ENCODE data around the gene ALDH4A1. TPM values are rescaled to one million over a fixed set of nuclear protein-coding genes. Genes with fewer than 3 reads are reported as not detected.

The ALDH4A1 gene
- total RNA-seq, 1 experiment from 2014 or later: 26.1 TPM

DNA sequence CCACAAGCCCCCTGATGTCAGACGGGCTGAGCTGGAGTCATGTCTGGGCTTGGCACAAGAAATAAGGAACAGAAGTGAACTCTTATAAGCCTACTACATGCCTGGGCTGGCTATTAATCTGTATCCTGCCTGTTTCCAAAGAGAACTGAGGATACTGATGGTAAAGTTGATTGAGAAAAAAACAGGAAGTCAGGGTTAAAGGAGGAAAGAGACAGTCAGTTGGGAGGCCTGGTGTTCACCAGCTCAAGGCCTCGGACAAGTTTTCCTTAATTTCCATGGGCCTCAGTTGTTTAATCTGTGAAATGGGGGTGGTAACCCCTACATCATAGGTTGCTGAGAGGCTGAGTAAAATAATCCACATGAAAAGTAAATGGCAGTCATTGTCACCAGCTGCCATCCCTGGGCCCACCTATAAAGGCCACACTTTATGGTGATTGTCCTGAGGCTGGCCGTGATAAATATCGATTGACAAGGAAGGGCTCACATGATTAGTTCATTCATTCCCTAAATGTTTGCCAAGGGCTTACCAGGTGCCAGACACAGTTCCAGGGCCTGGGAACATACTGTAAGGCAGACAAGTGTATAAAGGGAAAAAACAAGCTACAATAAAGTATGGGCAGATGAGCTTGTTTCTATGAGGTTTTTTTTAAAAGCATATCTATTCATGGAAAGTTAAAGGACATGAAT lies 2.8 kb downstream of the ALDH4A1 start:
- no peak overlapping the region for H2AFZ ChIP-seq (ENCODE audit: low read length)
- H3K27ac Mint-ChIP-seq: no peak overlapping the region
- WGBS (ENCODE audit: extremely low coverage, insufficient read length, low lambda C conversion rate): no CpG with 5 or more reads among the region's 4 CpGs

More for the DNA sequence above, 2.8 kb downstream of the ALDH4A1 start:
- Histone ChIP-seq H2BK20ac (ENCODE audit: low read depth, low read length, poor library complexity, severe bottlenecking) (no peak overlapping the region), H2BK5ac (ENCODE audit: insufficient read length, low read length) (no peak overlapping the region), H4K91ac (ENCODE audit: insufficient read length, low read depth, low read length) (no peak overlapping the region), H3K79me1 (ENCODE audit: insufficient read depth, low read depth, low read length, poor library complexity, severe bottlenecking) (no peaks in the 10 kb centered on the region), H3K56ac (ENCODE audit: insufficient read length, low read depth, low read length) (no peak overlapping the region), H3K27ac (ENCODE audit: insufficient read length, low read depth, low read length) (no peak overlapping the region), H3T11ph (ENCODE audit: low read length) (no peak overlapping the region), H2BK120ac (ENCODE audit: low read depth, low read length, poor library complexity, severe bottlenecking) (no peak overlapping the region), H2BK15ac (ENCODE audit: low read depth, low read length) (no peak overlapping the region), H4K5ac (ENCODE audit: insufficient read length, low read depth, low read length) (no peak overlapping the region), H3K9ac (ENCODE audit: extremely low read depth, insufficient read length, low read length) (no peak overlapping the region), H2BK12ac (ENCODE audit: insufficient read length, low read depth, low read length) (no peak overlapping the region), H3K27me3 (ENCODE audit: insufficient read depth, low read length) (no peaks in the 10 kb centered on the region), H3K79me2 (ENCODE audit: insufficient read depth, low read length) (no peaks in the 10 kb centered on the region), H3K23me2 (ENCODE audit: insufficient read length, low read depth, low read length, poor library complexity, severe bottlenecking) (peaks cover 4% of the 10 kb centered on the region), H3K9me3 (ENCODE audit: control insufficient read depth, low read depth, low read length) (no peaks in the 10 kb centered on the region), H3K23ac (ENCODE audit: insufficient read length, low read depth, low read length) (no peak overlapping the region), H3K4ac (ENCODE audit: low read depth, low read length) (no peak overlapping the region), H3K4me1 (ENCODE audit: insufficient read depth, low read length) (no peaks in the 10 kb centered on the region), H3K14ac (ENCODE audit: insufficient read depth, low read length) (no peak overlapping the region), H2AK5ac (ENCODE audit: insufficient read length, low read length) (no peak overlapping the region), H4K8ac (replicated peaks; ENCODE audit: insufficient read length, low read depth, low read length) (no peak overlapping the region), H3K18ac (ENCODE audit: insufficient read length, low read depth, low read length) (no peak overlapping the region), H3K4me2 (ENCODE audit: insufficient read depth, insufficient read length, low read length) (no peak overlapping the region), H4K20me1 (ENCODE audit: control insufficient read depth, insufficient read depth, insufficient read length) (no peaks in the 10 kb centered on the region)
- peaks cover 8% of the 10 kb centered on the region; the same call in 1 of the 2 replicates for H3K27me3 Mint-ChIP-seq (ENCODE audit: low read depth)
- no peak for DNase-seq
- H3K4me1 Mint-ChIP-seq: peaks cover 12 to 16% of the 10 kb centered on the region in 2 experiments
- no peaks in the 10 kb centered on the region for H3K9me3 Mint-ChIP-seq
- TF ChIP-seq, protein P1, sequence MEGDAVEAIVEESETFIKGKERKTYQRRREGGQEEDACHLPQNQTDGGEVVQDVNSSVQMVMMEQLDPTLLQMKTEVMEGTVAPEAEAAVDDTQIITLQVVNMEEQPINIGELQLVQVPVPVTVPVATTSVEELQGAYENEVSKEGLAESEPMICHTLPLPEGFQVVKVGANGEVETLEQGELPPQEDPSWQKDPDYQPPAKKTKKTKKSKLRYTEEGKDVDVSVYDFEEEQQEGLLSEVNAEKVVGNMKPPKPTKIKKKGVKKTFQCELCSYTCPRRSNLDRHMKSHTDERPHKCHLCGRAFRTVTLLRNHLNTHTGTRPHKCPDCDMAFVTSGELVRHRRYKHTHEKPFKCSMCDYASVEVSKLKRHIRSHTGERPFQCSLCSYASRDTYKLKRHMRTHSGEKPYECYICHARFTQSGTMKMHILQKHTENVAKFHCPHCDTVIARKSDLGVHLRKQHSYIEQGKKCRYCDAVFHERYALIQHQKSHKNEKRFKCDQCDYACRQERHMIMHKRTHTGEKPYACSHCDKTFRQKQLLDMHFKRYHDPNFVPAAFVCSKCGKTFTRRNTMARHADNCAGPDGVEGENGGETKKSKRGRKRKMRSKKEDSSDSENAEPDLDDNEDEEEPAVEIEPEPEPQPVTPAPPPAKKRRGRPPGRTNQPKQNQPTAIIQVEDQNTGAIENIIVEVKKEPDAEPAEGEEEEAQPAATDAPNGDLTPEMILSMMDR (conservative IDR thresholded peaks at IDR 0.05): no peak
- peaks cover 0 to 5% (median 0%) of the 10 kb centered on the region in 3 experiments; a peak in 4 of 7 replicates for H3K36me3 Mint-ChIP-seq (ENCODE audit: insufficient read depth in 1 of 3, low read depth in 3 of 3)
- no peak overlapping the region for H3K4me3 Mint-ChIP-seq
